Thymus (tissue), 11 donors: ENCODE measurements around the gene TPSB2. TPM values are rescaled to one million over a fixed set of nuclear protein-coding genes. Genes with fewer than 3 reads are reported as not detected.

ENCODE experiments used
- DNase-seq, 9 donors: peaks; one replicate each; pipeline ENCODE4 v3.0.0-alpha.2; 2013; ENCODE audit warnings: low spot score in 9 of 9, low read depth in 6 of 9, missing footprints in 1 of 9
- H3K27ac ChIP-seq, 2 donors: one replicate each; pipeline ENCODE4 v1.5.1; 2013; ENCODE audit warnings: control low read depth in 1 of 2, low read depth in 1 of 2, low read length in 1 of 2, mild to moderate bottlenecking in 1 of 2, moderate library complexity in 1 of 2
- H3K27me3 ChIP-seq, 2 donors: one replicate each; pipeline ENCODE4 v1.5.1; 2013; ENCODE audit warnings: low read length in 1 of 2; ENCODE audit not compliant: control insufficient read depth in 2 of 2, insufficient read depth in 1 of 2
- H3K36me3 ChIP-seq, 2 donors: one replicate each; pipeline ENCODE4 v1.5.1; 2013; ENCODE audit warnings: low read length in 1 of 2, mild to moderate bottlenecking in 1 of 2, moderate library complexity in 1 of 2; ENCODE audit not compliant: control insufficient read depth in 2 of 2, insufficient read depth in 2 of 2
- H3K4me1 ChIP-seq, 2 donors: one replicate each; pipeline ENCODE4 v1.5.1; 2013; ENCODE audit warnings: low read length in 2 of 2; ENCODE audit not compliant: control insufficient read depth in 2 of 2, insufficient read depth in 2 of 2
- H3K4me3 ChIP-seq, 2 donors: one replicate each; pipeline ENCODE4 v1.5.1; 2013; ENCODE audit warnings: low read length in 2 of 2, control low read depth in 1 of 2, mild to moderate bottlenecking in 1 of 2
- H3K9me3 ChIP-seq, 2 donors: one replicate each; pipeline ENCODE4 v1.5.1; 2013; ENCODE audit warnings: low read length in 1 of 2, mild to moderate bottlenecking in 1 of 2; ENCODE audit not compliant: control insufficient read depth in 2 of 2, insufficient read depth in 1 of 2
- WGBS: extraction: QIAGEN DNeasy Blood & Tissue Kit; methylation state at CpG from one replicate; pipeline ENCODE4 v1.1.7; 2013; 5-methylcytosine and 5-hydroxymethylcytosine counted together
- polyA plus RNA-seq: library from polyadenylated mRNA; stranded (reverse); fragments of 200-250 nt; gene quantifications from one replicate; pipeline ENCODE4 v1.2.3, GENCODE V29; 2013
- total RNA-seq: library from RNA; stranded (reverse); fragments of 120-200 nt; gene quantifications from one replicate; pipeline ENCODE4 v1.2.4, GENCODE V29; 2013
- donor health status: healthy.

Gene TPSB2
- total and polyA plus RNA-seq, 2 donors, result 0.71 to 15.5 TPM

DNA sequence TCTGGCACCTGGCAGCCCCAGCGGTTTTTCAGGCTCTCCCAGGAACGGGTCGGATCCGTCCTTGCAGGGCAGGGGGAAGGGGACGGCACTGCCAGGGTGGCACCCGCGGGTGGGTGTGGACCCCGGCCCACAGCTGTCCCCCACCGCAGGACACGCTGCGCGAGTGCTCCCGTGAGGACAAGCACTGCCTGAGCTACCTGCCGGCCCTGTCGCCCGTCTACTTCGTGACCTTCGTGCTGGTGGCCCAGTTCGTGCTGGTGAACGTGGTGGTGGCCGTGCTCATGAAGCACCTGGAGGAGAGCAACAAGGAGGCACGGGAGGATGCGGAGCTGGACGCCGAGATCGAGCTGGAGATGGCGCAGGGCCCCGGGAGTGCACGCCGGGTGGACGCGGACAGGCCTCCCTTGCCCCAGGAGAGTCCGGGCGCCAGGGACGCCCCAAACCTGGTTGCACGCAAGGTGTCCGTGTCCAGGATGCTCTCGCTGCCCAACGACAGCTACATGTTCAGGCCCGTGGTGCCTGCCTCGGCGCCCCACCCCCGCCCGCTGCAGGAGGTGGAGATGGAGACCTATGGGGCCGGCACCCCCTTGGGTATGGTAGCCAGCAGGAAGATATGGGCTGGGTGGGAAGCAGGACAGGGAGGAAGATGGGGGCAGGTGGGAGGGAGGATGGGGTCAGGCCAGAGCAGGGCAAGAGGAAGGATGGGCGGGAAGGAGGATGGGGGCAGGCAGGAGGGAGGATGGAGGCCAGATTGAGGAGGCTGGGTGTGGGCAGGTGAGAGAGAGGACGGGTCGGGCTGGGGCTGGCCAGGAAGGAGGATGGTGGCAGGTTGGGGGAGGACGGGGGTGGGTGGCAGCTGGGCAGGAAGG lies 11.7 kb downstream of the TPSB2 start:
- H3K4me1 ChIP-seq, result no peaks in the 10 kb centered on the region
- 93% methylated on average over 49 of the region's 49 CpGs for WGBS
- H3K27ac ChIP-seq, result no peak overlapping the region
- no peak overlapping the region for H3K4me3 ChIP-seq
- no peaks in the 10 kb centered on the region for H3K36me3 ChIP-seq
- DNase-seq, result no peak
- H3K9me3 ChIP-seq, result no peaks in the 10 kb centered on the region
- H3K27me3 ChIP-seq, result no peaks in the 10 kb centered on the region

DNA sequence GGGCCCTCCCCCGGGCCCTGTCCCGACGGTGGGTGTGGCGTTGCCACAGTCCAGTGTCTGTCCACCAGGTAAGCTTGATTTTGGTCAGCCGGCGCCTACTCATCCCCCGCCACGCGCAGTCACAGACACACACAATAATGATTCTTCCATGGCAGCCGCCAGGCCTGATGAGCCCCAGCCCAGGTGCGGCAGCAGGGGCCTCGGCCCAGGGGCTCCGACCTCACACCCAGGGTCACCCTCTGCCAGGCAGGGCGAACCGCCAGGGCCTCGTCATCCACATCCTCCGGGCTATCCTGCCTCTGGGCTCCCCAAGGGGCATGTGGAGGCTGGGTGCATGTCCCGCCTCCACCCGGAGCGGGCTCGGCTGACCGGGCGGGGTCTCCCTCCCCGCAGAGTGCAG lies 12.5 kb downstream of the TPSB2 start:
- no peak overlapping the region for H3K27ac ChIP-seq
- H3K36me3 ChIP-seq, result no peaks in the 10 kb centered on the region
- no peaks in the 10 kb centered on the region for H3K4me1 ChIP-seq
- no peaks in the 10 kb centered on the region for H3K27me3 ChIP-seq
- DNase-seq, result no peak
- 95% methylated on average over 24 of the region's 24 CpGs for WGBS
- no peak overlapping the region for H3K4me3 ChIP-seq
- no peaks in the 10 kb centered on the region for H3K9me3 ChIP-seq

DNA sequence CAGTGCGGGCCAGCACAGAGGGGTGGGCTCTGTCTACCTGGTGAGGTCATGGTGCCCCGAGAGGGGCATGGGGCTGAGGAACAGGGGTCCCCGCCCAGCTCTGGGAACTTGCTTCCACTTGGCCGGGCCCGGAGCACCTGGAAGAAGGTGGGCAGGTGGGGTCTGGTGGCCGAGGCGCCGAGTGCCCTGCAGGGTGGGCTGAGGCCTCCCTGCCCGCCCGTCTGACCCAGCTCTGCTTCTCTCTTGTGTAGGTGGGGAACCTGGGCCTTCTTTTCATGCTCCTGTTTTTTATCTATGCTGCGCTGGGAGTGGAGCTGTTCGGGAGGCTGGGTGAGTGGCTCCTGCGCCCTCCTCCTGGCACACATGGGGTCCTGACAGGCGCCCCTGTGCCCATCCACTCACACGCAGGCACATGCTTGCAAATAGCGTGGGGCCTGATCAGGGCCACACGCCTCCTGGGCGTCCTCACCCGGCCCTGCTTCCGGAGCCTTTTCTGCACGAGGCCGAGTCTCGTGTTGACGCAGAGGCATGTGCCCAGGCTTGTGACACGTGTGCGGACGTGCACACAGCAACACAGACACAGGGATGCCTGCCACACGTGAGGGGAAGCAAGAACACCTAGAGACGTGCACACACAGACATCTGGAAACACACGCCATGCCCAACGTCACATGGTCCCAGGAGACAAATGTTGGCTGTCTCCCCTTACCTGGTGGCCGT lies 13.1 kb downstream of the TPSB2 start:
- DNase-seq, result no peak
- Histone ChIP-seq H3K27me3 (no peaks in the 10 kb centered on the region), H3K4me3 (no peak overlapping the region), H3K9me3 (no peaks in the 10 kb centered on the region), H3K36me3 (no peaks in the 10 kb centered on the region), H3K27ac (no peak overlapping the region), H3K4me1 (no peaks in the 10 kb centered on the region)
- WGBS, result 93% methylated on average over 32 of the region's 32 CpGs

DNA sequence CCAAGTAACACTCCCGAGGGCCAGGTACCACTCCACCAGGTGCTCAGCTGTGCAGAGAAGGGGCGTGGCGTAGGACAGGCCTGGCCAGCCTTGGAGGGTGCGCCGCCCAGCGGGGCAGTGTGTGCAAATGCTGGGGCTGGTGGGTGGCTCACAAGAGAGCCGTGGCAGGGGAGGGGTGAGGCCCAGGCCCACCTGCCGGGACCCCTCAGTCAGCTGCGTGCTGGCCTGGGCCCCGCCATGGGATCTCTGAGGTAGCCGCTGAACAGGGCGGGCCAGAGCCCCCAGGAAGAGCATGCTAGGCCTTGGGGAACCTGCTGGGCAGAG lies 13.7 kb downstream of the TPSB2 start:
- Histone ChIP-seq H3K9me3 (no peaks in the 10 kb centered on the region), H3K27me3 (no peaks in the 10 kb centered on the region), H3K27ac (no peak overlapping the region), H3K4me3 (no peak overlapping the region), H3K4me1 (no peaks in the 10 kb centered on the region), H3K36me3 (no peaks in the 10 kb centered on the region)
- WGBS, result 90% methylated on average over 12 of the region's 12 CpGs
- DNase-seq, result no peak

DNA sequence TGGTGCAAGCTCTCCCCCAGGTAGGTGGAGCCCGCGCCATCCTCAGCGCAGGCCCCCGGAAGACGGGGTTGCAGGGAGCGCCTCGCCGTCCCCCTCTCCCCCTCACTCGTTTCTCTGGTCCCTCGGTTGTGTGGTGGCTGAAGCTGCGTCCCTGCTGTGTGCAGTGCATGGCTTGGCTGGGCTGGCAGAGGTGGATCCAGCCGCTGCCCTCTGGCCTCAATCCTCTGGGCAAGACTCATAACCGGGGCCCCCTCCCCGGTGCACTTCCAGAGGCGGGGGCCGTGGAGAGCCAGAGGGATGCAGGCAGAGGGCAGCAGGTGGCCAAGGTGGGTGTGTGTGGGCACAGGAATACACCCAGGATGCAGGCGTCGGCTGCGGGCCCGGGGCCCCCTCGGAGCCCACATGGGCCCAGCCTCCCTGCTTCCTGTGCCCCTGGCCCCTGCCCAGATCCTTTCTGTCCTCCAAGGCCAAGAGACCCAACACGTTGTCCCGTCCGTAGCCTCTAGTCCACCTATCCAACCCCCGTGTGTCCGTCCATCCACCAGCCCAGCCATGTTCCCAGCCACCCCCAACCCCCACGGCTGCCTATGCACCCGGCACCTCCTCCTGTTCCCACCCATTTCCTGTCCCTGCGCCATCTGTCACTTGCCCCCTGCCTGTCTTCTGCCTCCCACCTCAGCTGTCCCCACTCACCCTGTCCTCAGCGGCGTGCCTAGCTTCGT lies 14.2 kb downstream of the TPSB2 start:
- DNase-seq, result no peak
- H3K4me1 ChIP-seq, result no peaks in the 10 kb centered on the region
- H3K36me3 ChIP-seq, result no peaks in the 10 kb centered on the region
- H3K27ac ChIP-seq, result no peak overlapping the region
- no peak overlapping the region for H3K4me3 ChIP-seq
- no peaks in the 10 kb centered on the region for H3K9me3 ChIP-seq
- WGBS, result 75% methylated on average over 32 of the region's 32 CpGs
- no peaks in the 10 kb centered on the region for H3K27me3 ChIP-seq

DNA sequence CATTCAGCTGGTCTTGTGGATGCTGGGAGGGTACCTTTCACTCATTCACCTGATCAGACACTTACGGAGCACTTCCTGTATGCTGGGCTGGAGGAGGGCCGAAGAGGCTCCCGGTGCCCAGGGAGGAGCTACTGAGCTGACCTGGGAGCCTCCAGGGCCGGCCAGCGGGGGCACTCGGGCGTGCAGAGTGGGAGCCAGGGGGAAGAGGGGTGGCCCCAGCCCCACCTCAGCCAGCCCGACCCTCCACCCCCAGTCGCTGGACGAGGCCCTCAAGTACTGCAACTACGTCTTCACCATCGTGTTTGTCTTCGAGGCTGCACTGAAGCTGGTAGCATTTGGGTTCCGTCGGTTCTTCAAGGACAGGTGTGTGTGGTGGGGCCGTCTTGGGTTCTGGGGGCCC lies 15.3 kb downstream of the TPSB2 start:
- WGBS, result 88% methylated on average over 16 of the region's 16 CpGs
- H3K27ac ChIP-seq, result no peak overlapping the region
- H3K4me3 ChIP-seq, result no peak overlapping the region
- H3K27me3 ChIP-seq, result no peaks in the 10 kb centered on the region
- H3K4me1 ChIP-seq, result no peaks in the 10 kb centered on the region
- no peaks in the 10 kb centered on the region for H3K9me3 ChIP-seq
- H3K36me3 ChIP-seq, result no peaks in the 10 kb centered on the region
- no peak for DNase-seq

DNA sequence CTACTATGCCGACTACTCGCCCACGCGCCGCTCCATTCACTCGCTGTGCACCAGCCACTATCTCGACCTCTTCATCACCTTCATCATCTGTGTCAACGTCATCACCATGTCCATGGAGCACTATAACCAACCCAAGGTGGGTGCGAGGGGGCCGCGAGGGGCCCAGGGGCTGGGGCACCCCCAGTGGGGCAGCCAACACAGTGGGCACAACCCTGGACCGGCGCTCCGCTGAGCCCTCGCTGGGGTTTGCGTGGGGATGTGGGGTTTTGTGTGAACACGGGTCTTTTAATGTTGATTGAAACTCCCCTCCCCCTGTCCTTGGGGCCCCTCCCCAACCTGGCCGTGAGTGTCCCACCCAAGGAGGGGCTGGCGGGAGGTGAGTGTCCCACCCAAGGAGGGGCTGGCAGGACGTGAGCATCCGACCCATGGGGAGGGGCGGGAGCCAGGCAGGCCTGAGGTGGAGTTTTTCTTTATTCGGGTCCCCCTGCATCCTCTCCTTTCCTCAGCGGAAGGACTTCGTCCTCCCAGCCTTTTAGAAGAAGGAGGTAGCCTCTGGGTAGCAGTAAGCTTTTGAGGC lies 16.1 kb downstream of the TPSB2 start:
- DNase-seq, result no peak
- H3K4me1 ChIP-seq, result no peaks in the 10 kb centered on the region
- no peaks in the 10 kb centered on the region for H3K27me3 ChIP-seq
- 90% methylated on average over 25 of the region's 25 CpGs for WGBS
- H3K36me3 ChIP-seq, result no peaks in the 10 kb centered on the region
- no peak overlapping the region for H3K4me3 ChIP-seq
- H3K9me3 ChIP-seq, result no peaks in the 10 kb centered on the region
- H3K27ac ChIP-seq, result no peak overlapping the region

DNA sequence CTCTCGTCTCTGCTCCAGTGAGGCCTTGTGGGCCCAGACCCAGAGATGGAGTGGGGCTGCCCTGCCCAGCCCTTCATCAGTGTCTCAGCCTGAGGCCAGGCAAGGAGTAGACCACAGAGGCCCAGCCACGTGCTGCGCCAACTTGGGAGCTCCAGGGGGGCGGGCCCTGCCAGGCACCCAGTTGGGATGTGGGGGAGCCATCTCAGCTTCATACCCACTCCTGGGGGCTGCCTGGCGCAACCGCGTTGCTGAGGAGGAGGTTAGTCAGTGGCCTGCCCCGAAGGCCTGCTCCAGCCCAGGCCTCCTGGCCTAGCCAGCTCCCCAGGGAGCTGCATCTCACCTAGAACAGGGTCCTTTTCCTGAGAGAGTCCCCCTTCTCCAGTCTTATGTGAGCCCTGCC lies 16.8 kb downstream of the TPSB2 start:
- Histone ChIP-seq H3K36me3 (no peaks in the 10 kb centered on the region), H3K4me3 (no peak overlapping the region), H3K9me3 (no peaks in the 10 kb centered on the region), H3K27ac (no peak overlapping the region), H3K4me1 (no peaks in the 10 kb centered on the region), H3K27me3 (no peaks in the 10 kb centered on the region)
- WGBS, result 81% methylated on average over 8 of the region's 8 CpGs
- no peak for DNase-seq
